ENCODE measurements around the gene RBPJL. TPM values are rescaled to one million over a fixed set of nuclear protein-coding genes. Genes with fewer than 3 reads are reported as not detected.

RBPJL gene
- total and polyA plus RNA-seq, 2 of the 13 experiments (the other 11 are each of a cell fraction or from before 2014, with no cell fraction given): not detected

DNA sequence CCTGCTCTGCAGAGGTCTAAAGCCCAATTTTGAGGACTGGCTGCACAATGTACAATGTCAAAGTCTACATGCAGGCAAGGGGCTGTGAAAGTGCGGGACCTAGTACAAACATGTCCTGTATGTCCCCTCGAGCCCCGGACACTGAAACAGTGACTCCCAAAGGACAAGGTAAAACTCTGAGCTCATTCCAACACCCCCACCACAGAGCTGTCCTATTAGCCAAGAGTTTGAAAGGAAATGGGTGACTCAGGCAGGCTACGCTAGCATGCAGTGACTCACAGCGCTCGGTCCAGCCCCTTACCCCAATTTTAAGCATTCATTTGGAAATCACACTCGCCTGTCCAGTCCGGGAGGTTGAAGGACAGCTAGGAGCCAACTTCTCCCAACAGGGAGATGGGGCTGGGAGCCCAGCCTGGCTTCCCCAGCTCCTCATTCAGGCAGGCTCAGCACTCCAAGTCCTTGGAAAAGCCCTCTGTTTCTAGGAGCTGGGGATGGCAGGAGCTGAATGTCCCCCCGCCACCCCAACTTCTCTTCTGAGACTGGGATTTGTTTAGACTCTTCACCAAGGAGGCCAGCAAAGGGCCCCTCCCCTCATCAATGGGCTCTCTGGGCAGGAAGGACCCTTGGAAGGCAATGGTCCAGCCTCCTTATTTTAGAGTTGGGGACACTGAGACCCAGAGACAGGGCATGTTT, 37.7 kb downstream of the RBPJL start (continued):
- no peak for TF ChIP-seq ZNF282 (IDR thresholded peaks at IDR 0.05; ENCODE audit: partially characterized antibody)
- TF ChIP-seq, protein P1, sequence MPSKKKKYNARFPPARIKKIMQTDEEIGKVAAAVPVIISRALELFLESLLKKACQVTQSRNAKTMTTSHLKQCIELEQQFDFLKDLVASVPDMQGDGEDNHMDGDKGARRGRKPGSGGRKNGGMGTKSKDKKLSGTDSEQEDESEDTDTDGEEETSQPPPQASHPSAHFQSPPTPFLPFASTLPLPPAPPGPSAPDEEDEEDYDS (CRISPR knock-in tag; IDR thresholded peaks at IDR 0.05): no peak; the same call in none of the 2 replicates
- peak; percentile 89 for TF ChIP-seq TEAD3 (CRISPR knock-in tag; optimal IDR thresholded peaks at IDR 0.05; ENCODE audit: borderline replicate concordance)
- no peak; the same call in 1 of the 2 replicates for TF ChIP-seq ZNF446 (CRISPR knock-in tag; IDR thresholded peaks at IDR 0.05)
- TF ChIP-seq ZNF703 (CRISPR knock-in tag; IDR thresholded peaks at IDR 0.05; ENCODE audit: borderline replicate concordance): no peak
- TF ChIP-seq, protein P2, sequence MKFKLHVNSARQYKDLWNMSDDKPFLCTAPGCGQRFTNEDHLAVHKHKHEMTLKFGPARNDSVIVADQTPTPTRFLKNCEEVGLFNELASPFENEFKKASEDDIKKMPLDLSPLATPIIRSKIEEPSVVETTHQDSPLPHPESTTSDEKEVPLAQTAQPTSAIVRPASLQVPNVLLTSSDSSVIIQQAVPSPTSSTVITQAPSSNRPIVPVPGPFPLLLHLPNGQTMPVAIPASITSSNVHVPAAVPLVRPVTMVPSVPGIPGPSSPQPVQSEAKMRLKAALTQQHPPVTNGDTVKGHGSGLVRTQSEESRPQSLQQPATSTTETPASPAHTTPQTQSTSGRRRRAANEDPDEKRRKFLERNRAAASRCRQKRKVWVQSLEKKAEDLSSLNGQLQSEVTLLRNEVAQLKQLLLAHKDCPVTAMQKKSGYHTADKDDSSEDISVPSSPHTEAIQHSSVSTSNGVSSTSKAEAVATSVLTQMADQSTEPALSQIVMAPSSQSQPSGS (CRISPR knock-in tag; IDR thresholded peaks at IDR 0.05): peak; percentile 21; the same call in 1 of the 2 replicates
- peak; percentile 78; the same call in 1 of the 2 replicates for TF ChIP-seq HOXD1 (CRISPR knock-in tag; IDR thresholded peaks at IDR 0.05)
- peak; percentile 51 for TF ChIP-seq POLR2AphosphoS5 (IDR thresholded peaks at IDR 0.05; ENCODE audit: low read depth, low read length)
- TF ChIP-seq, protein P3, sequence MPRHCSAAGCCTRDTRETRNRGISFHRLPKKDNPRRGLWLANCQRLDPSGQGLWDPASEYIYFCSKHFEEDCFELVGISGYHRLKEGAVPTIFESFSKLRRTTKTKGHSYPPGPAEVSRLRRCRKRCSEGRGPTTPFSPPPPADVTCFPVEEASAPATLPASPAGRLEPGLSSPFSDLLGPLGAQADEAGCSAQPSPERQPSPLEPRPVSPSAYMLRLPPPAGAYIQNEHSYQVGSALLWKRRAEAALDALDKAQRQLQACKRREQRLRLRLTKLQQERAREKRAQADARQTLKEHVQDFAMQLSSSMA (CRISPR knock-in tag; IDR thresholded peaks at IDR 0.05): no peak
- peak; percentile 82 for TF ChIP-seq CEBPG (CRISPR knock-in tag; IDR thresholded peaks at IDR 0.05)
- no peak for TF ChIP-seq FOXJ3 (CRISPR knock-in tag; IDR thresholded peaks at IDR 0.05; ENCODE audit: borderline replicate concordance)
- TF ChIP-seq, protein P4, sequence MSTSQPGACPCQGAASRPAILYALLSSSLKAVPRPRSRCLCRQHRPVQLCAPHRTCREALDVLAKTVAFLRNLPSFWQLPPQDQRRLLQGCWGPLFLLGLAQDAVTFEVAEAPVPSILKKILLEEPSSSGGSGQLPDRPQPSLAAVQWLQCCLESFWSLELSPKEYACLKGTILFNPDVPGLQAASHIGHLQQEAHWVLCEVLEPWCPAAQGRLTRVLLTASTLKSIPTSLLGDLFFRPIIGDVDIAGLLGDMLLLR (CRISPR knock-in tag; IDR thresholded peaks at IDR 0.05): no peak
- peak; percentile 37; the same call in 1 of the 2 replicates for TF ChIP-seq SETDB1 (CRISPR knock-in tag; IDR thresholded peaks at IDR 0.05; ENCODE audit: borderline replicate concordance)
- no peak for TF ChIP-seq ZFP36L1 (CRISPR knock-in tag; IDR thresholded peaks at IDR 0.05)
- TF ChIP-seq, protein P5, sequence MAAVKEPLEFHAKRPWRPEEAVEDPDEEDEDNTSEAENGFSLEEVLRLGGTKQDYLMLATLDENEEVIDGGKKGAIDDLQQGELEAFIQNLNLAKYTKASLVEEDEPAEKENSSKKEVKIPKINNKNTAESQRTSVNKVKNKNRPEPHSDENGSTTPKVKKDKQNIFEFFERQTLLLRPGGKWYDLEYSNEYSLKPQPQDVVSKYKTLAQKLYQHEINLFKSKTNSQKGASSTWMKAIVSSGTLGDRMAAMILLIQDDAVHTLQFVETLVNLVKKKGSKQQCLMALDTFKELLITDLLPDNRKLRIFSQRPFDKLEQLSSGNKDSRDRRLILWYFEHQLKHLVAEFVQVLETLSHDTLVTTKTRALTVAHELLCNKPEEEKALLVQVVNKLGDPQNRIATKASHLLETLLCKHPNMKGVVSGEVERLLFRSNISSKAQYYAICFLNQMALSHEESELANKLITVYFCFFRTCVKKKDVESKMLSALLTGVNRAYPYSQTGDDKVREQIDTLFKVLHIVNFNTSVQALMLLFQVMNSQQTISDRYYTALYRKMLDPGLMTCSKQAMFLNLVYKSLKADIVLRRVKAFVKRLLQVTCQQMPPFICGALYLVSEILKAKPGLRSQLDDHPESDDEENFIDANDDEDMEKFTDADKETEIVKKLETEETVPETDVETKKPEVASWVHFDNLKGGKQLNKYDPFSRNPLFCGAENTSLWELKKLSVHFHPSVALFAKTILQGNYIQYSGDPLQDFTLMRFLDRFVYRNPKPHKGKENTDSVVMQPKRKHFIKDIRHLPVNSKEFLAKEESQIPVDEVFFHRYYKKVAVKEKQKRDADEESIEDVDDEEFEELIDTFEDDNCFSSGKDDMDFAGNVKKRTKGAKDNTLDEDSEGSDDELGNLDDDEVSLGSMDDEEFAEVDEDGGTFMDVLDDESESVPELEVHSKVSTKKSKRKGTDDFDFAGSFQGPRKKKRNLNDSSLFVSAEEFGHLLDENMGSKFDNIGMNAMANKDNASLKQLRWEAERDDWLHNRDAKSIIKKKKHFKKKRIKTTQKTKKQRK (IDR thresholded peaks at IDR 0.05; ENCODE audit: low read length): no peak
- no peak for TF ChIP-seq KDM1A (CRISPR knock-in tag; IDR thresholded peaks at IDR 0.05)
- TF ChIP-seq SOX6 (IDR thresholded peaks at IDR 0.05): no peak
- TF ChIP-seq SOX6 (CRISPR knock-in tag; IDR thresholded peaks at IDR 0.05): peak; percentile 20; the same call in 1 of the 2 replicates
- no peak for TF ChIP-seq REXO4 (CRISPR knock-in tag; IDR thresholded peaks at IDR 0.05; ENCODE audit: borderline replicate concordance)
- no peak for TF ChIP-seq STAT5B (CRISPR knock-in tag; IDR thresholded peaks at IDR 0.05)

All from HepG2 (cell line).